Esophagus squamous epithelium (tissue), 5 donors: ENCODE data around the gene UNC13D. TPM values are rescaled to one million over a fixed set of nuclear protein-coding genes. Genes with fewer than 3 reads are reported as not detected.
"Not testable (repeated sequence)": the region's sequence is repeated elsewhere in the genome, so short reads cannot be mapped to it uniquely, and the experiment has no call there.

Experiments used
- DNase-seq: peaks from one replicate; lab custom pipeline; 2025; lab: John Stamatoyannopoulos, UW
- H3K27ac ChIP-seq, 4 donors: fragments of 200-600 bp; sonication (generic); one replicate each; pipeline ENCODE4 v1.5.1; 2016 to 2019; ENCODE audit warnings: mild to moderate bottlenecking in 1 of 4
- H3K27me3 ChIP-seq, 4 donors: fragments of 200-600 bp; sonication (generic); 1 replicate in 3 of 4; 2 replicates in 1 of 4; pipeline versions ENCODE4 v1.5.1 to v1.6.0; 2017 to 2021; ENCODE audit warnings: antibody characterized with exemption in 1 of 4
- H3K36me3 ChIP-seq, 3 donors: fragments of 200-600 bp; sonication (generic); one replicate each; pipeline ENCODE4 v1.5.1; 2016 to 2019
- H3K4me1 ChIP-seq, 3 donors: fragments of 200-600 bp; sonication (generic); one replicate each; pipeline ENCODE4 v1.5.1; 2017 to 2019
- H3K4me3 ChIP-seq, 4 donors: fragments of 200-600 bp; sonication (generic); 1 replicate in 3 of 4; 2 replicates in 1 of 4; pipeline ENCODE4 v1.5.1; 2016 to 2019; ENCODE audit warnings: mild to moderate bottlenecking in 2 of 4, moderate library complexity in 1 of 4
- H3K9me3 ChIP-seq, 3 donors: fragments of 200-600 bp; sonication (generic); one replicate each; pipeline ENCODE4 v1.5.1; 2016 to 2019
- CTCF ChIP-seq, 6 experiments: fragments of 450-650 bp in 4 of 6; fragments of 200-600 bp in 2 of 6; sonication (generic) in 2 of 6; IDR thresholded peaks; one replicate each; pipeline ENCODE4 v1.5.1; 2016 to 2019; ENCODE audit warnings: antibody characterized with exemption in 6 of 6, mild to moderate bottlenecking in 4 of 6, moderate library complexity in 4 of 6
- POLR2A ChIP-seq, 4 donors: fragments of 450-650 bp; IDR thresholded peaks; one replicate each; pipeline ENCODE4 v1.6.1; 2017; ENCODE audit warnings: antibody characterized with exemption in 4 of 4, mild to moderate bottlenecking in 4 of 4, moderate library complexity in 3 of 4
- WGBS, 2 donors: methylation state at CpG; one replicate each; pipeline ENCODE4 v1.1.5; 2018; 5-methylcytosine and 5-hydroxymethylcytosine counted together
- intact Hi-C: fragments of 100-400 bp; cut with DNase I; formaldehyde crosslinking; loops from one replicate; pipeline ENCODE4 v1.15.0; 2022
- total RNA-seq, 4 donors: library from RNA; depleted of rRNA; stranded (reverse); fragments of >200 nt; gene quantifications; one replicate each; pipeline ENCODE4 v1.1.0, GENCODE V29; 2016
- donor health status: DM: yes; HTN: yes; CAD: no.

Gene UNC13D
- total RNA-seq, 4 donors from 2014 or later: 16.5 to 21.5 (median 16.9) TPM

- Histone ChIP-seq H3K27ac (peak overlapping the region; percentile 95 to 99 (median 98)), H3K27me3 (no peaks in the 10 kb centered on the region), H3K9me3 (no peaks in the 10 kb centered on the region), H3K4me3 (peak overlapping the region; percentile 64 to 91 (median 79)), H3K4me1 (peaks cover 34 to 79% (median 35%) of the 10 kb centered on the region in 3 donors), H3K36me3 (peaks cover 0 to 45% (median 14%) of the 10 kb centered on the region in 3 donors)
- peak in 3 of 4 donors; percentile 98 to 100 (median 100) for TF ChIP-seq POLR2A (IDR thresholded peaks at IDR 0.05)
- TF ChIP-seq CTCF (IDR thresholded peaks at IDR 0.05): peak in 3 of 6 experiments; percentile 3 to 32 (median 21)
- DNase-seq: peak; percentile 92
- intact Hi-C loops: no loop called here
- 0 to 1% methylated on average over 30 to 40 of the region's 84 CpGs for WGBS, 2 donors
Observed at GRCh38 chr17:75779250-75779986, 64.8 kb downstream of the UNC13D start.

GRCh38 chr17:75778861-75779249, 65.3 kb downstream of the UNC13D start:
- intact Hi-C loops: no loop called here
- H3K36me3 ChIP-seq: peaks cover 0 to 48% (median 14%) of the 10 kb centered on the region in 3 donors
- no peaks in the 10 kb centered on the region for H3K27me3 ChIP-seq
- WGBS, 2 donors: no CpG with 5 or more reads among the region's 38 CpGs
- TF ChIP-seq POLR2A (IDR thresholded peaks at IDR 0.05) (peak in 1 of 4 donors; percentile 1), CTCF (IDR thresholded peaks at IDR 0.05) (peak; percentile 35 to 78 (median 64))
- H3K4me1 ChIP-seq: peaks cover 29 to 74% (median 32%) of the 10 kb centered on the region in 3 donors
- no peaks in the 10 kb centered on the region for H3K9me3 ChIP-seq
- no peak for DNase-seq
- H3K27ac ChIP-seq: peak overlapping the region; percentile 95 to 99 (median 98)
- H3K4me3 ChIP-seq: peak overlapping the region; percentile 64 to 91 (median 79)

- Histone ChIP-seq H3K36me3 (peaks cover 0 to 48% (median 14%) of the 10 kb centered on the region in 3 donors), H3K4me1 (peaks cover 23 to 68% (median 26%) of the 10 kb centered on the region in 3 donors), H3K4me3 (peak overlapping the region; percentile 64 to 91 (median 79)), H3K27ac (peak overlapping the region; percentile 95 to 99 (median 98))
- H3K9me3 ChIP-seq, intact Hi-C loops, H3K27me3 ChIP-seq, DNase-seq: not testable (repeated sequence)
- 0% methylated on average over 8 to 10 of the region's 19 CpGs for WGBS, 2 donors
- TF ChIP-seq POLR2A (IDR thresholded peaks at IDR 0.05): peak in 1 of 4 donors; percentile 11
Observed at GRCh38 chr17:75778066-75778860, 65.9 kb downstream of the UNC13D start.

GRCh38 chr17:75777296-75777922, 66.8 kb downstream of the UNC13D start:
- 0 to 6% methylated on average over 2 of the region's 2 CpGs for WGBS, 2 donors
- Histone ChIP-seq H3K4me1 (peaks cover 20 to 59% (median 22%) of the 10 kb centered on the region in 3 donors), H3K9me3 (no peaks in the 10 kb centered on the region), H3K4me3 (peak overlapping the region; percentile 64 to 91 (median 79)), H3K36me3 (peaks cover 0 to 48% (median 14%) of the 10 kb centered on the region in 3 donors), H3K27ac (peak overlapping the region; percentile 38 to 99 (median 96)), H3K27me3 (no peaks in the 10 kb centered on the region)
- TF ChIP-seq CTCF (IDR thresholded peaks at IDR 0.05) (no peak), POLR2A (IDR thresholded peaks at IDR 0.05) (no peak)
- no peak for DNase-seq
- intact Hi-C loops: no loop called here

Other genes with a start within 250 kb of the UNC13D start
- gene SMIM5, start 211.0 kb downstream of the UNC13D start, total RNA-seq: 10 to 100 TPM in 1 of 4 donors, 1 to 10 TPM in 3; 7.4 to 16.8 (median 8.6) TPM
- gene RECQL5, start 177.2 kb downstream of the UNC13D start, total RNA-seq: 10 to 100 TPM; 25.1 to 82.8 (median 34.0) TPM
- gene SAP30BP, start 177.1 kb downstream of the UNC13D start, total RNA-seq: 10 to 100 TPM; 33.9 to 72.7 (median 44.4) TPM
- gene ITGB4, start 122.9 kb downstream of the UNC13D start, total RNA-seq: 100 to 1,000 TPM in 1 of 4 donors, 10 to 100 TPM in 3; 60.6 to 115 (median 82.3) TPM
- gene GALK1, start 79.2 kb downstream of the UNC13D start, total RNA-seq: 10 to 100 TPM; 16.4 to 30.9 (median 20.2) TPM
- gene UNK, start 59.6 kb downstream of the UNC13D start, total RNA-seq: 10 to 100 TPM; 14.8 to 27.3 (median 20.4) TPM
- gene WBP2, start 10.9 kb upstream of the UNC13D start, total RNA-seq: 10 to 100 TPM; 24.9 to 44.2 (median 36.9) TPM
- 10 to 100 TPM; 19.5 to 33.4 (median 25.5) TPM for gene TRIM47, start 34.2 kb upstream of the UNC13D start, total RNA-seq
- gene TRIM65, start 52.5 kb upstream of the UNC13D start, total RNA-seq: 10 to 100 TPM; 17.3 to 24.6 (median 19.6) TPM
- gene MRPL38, start 60.5 kb upstream of the UNC13D start, total RNA-seq: 10 to 100 TPM; 40.2 to 49.2 (median 41.0) TPM
- gene FBF1, start 96.6 kb upstream of the UNC13D start, total RNA-seq: 10 to 100 TPM; 13.9 to 18.3 (median 15.5) TPM
- gene ACOX1, start 134.8 kb upstream of the UNC13D start, total RNA-seq: 10 to 100 TPM; 46.9 to 73.3 (median 62.3) TPM
- 10 to 100 TPM; 24.6 to 40.6 (median 26.2) TPM for gene TEN1, start 134.8 kb upstream of the UNC13D start, total RNA-seq
- 1 to 10 TPM; 2.4 to 6.6 (median 3.6) TPM for gene CDK3, start 156.5 kb upstream of the UNC13D start, total RNA-seq
- gene EVPL, start 182.9 kb upstream of the UNC13D start, total RNA-seq: 100 to 1,000 TPM; 132 to 604 (median 223) TPM
- 10 to 100 TPM; 40.6 to 78.0 (median 52.7) TPM for gene SRP68, start 228.1 kb upstream of the UNC13D start, total RNA-seq
- gene GALR2, start 230.4 kb upstream of the UNC13D start, total RNA-seq: 1 to 10 TPM in 1 of 4 donors, under 1 TPM in 2, not detected in 1; 0.32 to 1.6 (median 0.44) TPM
- gene ZACN, start 234.8 kb upstream of the UNC13D start, total RNA-seq: not detected